ENCODE results near the gene WDR1. TPM values are rescaled to one million over a fixed set of nuclear protein-coding genes. Genes with fewer than 3 reads are reported as not detected.

WDR1 gene
- total RNA-seq, 6 donors from 2014 or later, result 135 to 307 (median 183) TPM

GRCh38 chr4:10082459-10083272 lies 33.9 kb downstream of the WDR1 start:
- 96 to 97% methylated on average over 20 of the region's 20 CpGs for WGBS, 2 donors
- ATAC-seq (ENCODE audit: low FRiP score in 2 of 2), result no peak

GRCh38 chr4:10082047-10082446 lies 34.6 kb downstream of the WDR1 start:
- H3K36me3 ChIP-seq, result peaks cover 87 to 100% (median 99%) of the 10 kb centered on the region in 4 donors
- H3K9me3 ChIP-seq, result no peaks in the 10 kb centered on the region
- H3K4me3 ChIP-seq, result no peak overlapping the region
- DNase-seq (peak in 1 of 2 donors; percentile 8), ATAC-seq (ENCODE audit: low FRiP score in 2 of 2) (no peak)
- H3K27ac ChIP-seq, result no peak overlapping the region
- TF ChIP-seq POLR2A (IDR thresholded peaks at IDR 0.05) (no peak), CTCF (IDR thresholded peaks at IDR 0.05) (no peak), POLR2AphosphoS5 (IDR thresholded peaks at IDR 0.05) (no peak), EP300 (IDR thresholded peaks at IDR 0.05) (no peak)
- peaks cover 9 to 16% (median 14%) of the 10 kb centered on the region in 4 donors for H3K4me1 ChIP-seq
- 94% methylated on average over 8 of the region's 8 CpGs; no CpG with 5 or more reads in 1 of the 2 donors for WGBS, 2 donors
- no peaks in the 10 kb centered on the region for H3K27me3 ChIP-seq

More at GRCh38 chr4:10082459-10083272, 33.9 kb downstream of the WDR1 start:
- no peak overlapping the region for H3K27ac ChIP-seq
- peaks cover 85 to 100% (median 99%) of the 10 kb centered on the region in 4 donors for H3K36me3 ChIP-seq
- peak in 1 of 2 donors; percentile 17 for DNase-seq
- peaks cover 9 to 16% (median 14%) of the 10 kb centered on the region in 4 donors for H3K4me1 ChIP-seq
- no peak overlapping the region for H3K4me3 ChIP-seq
- no peak for TF ChIP-seq CTCF (IDR thresholded peaks at IDR 0.05)
- TF ChIP-seq POLR2A (IDR thresholded peaks at IDR 0.05), result no peak
- no peak for TF ChIP-seq POLR2AphosphoS5 (IDR thresholded peaks at IDR 0.05)
- no peak for TF ChIP-seq EP300 (IDR thresholded peaks at IDR 0.05)
- H3K27me3 ChIP-seq, result no peaks in the 10 kb centered on the region
- H3K9me3 ChIP-seq, result no peaks in the 10 kb centered on the region

DNA sequence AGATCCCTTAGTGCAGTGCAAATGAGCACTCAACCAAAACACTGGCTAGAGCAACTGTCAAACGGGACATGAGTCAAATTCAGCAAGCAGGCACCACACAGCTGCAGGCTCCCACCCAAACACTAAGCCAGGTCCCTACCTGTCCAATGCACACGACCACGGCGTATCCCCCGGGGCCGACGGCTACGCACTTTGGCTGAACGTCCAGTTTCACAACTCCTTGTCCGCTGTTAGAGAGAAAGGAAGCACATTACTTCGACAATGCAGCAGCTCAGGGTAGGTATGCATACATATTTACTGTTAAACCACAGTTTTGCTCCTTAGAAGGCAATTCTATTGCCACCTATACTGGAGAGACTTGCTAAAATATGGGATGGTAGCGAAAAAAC lies 35.4 kb downstream of the WDR1 start:
- WGBS, 2 donors, result 95% methylated on average over 12 of the region's 12 CpGs
- H3K9me3 ChIP-seq, result no peaks in the 10 kb centered on the region
- ATAC-seq (ENCODE audit: low FRiP score in 2 of 2) (no peak), DNase-seq (no peak)
- TF ChIP-seq POLR2A (IDR thresholded peaks at IDR 0.05), result no peak
- no peak for TF ChIP-seq EP300 (IDR thresholded peaks at IDR 0.05)
- TF ChIP-seq POLR2AphosphoS5 (IDR thresholded peaks at IDR 0.05), result no peak
- no peak for TF ChIP-seq CTCF (IDR thresholded peaks at IDR 0.05)
- peaks cover 87 to 100% (median 99%) of the 10 kb centered on the region in 4 donors for H3K36me3 ChIP-seq
- no peak overlapping the region for H3K27ac ChIP-seq
- H3K4me1 ChIP-seq, result peaks cover 9 to 16% (median 14%) of the 10 kb centered on the region in 4 donors
- no peaks in the 10 kb centered on the region for H3K27me3 ChIP-seq
- H3K4me3 ChIP-seq, result no peak overlapping the region

- DNase-seq, result peak in 1 of 2 donors; percentile 16
Observed at GRCh38 chr4:10080589-10081217, 35.9 kb downstream of the WDR1 start.

More at GRCh38 chr4:10080589-10081217, 35.9 kb downstream of the WDR1 start:
- H3K4me3 ChIP-seq, result no peak overlapping the region
- no peaks in the 10 kb centered on the region for H3K27me3 ChIP-seq
- H3K4me1 ChIP-seq, result peaks cover 9 to 16% (median 14%) of the 10 kb centered on the region in 4 donors
- no peaks in the 10 kb centered on the region for H3K9me3 ChIP-seq
- TF ChIP-seq POLR2AphosphoS5 (IDR thresholded peaks at IDR 0.05), result no peak
- no peak for TF ChIP-seq CTCF (IDR thresholded peaks at IDR 0.05)
- no peak for TF ChIP-seq EP300 (IDR thresholded peaks at IDR 0.05)
- no peak for TF ChIP-seq POLR2A (IDR thresholded peaks at IDR 0.05)
- peaks cover 87 to 100% (median 99%) of the 10 kb centered on the region in 4 donors for H3K36me3 ChIP-seq
- WGBS, 2 donors, result 96% methylated on average over 10 of the region's 10 CpGs
- no peak for ATAC-seq (ENCODE audit: low FRiP score in 2 of 2)
- peak overlapping the region in 1 of 4 donors; percentile 81 for H3K27ac ChIP-seq

Measured in upper lobe of left lung (tissue), 6 donors.